GM18508 (cell line): ENCODE data around the gene RXRA.

ENCODE experiments used
- ATAC-seq: cut with Tn5 transposase; IDR thresholded peaks from one replicate; pipeline ENCODE4 v1.9.1; 2021; ENCODE audit warnings: moderate number of reproducible peaks; ENCODE audit not compliant: insufficient read depth, unreplicated experiment

Gene RXRA

GRCh38 chr9:134437403-134438194 is 111.3 kb downstream of the RXRA start:
- ATAC-seq = no peak

GRCh38 chr9:134438195-134438788 is 112.0 kb downstream of the RXRA start:
- ATAC-seq = no peak

GRCh38 chr9:134439368-134439784 is 113.1 kb downstream of the RXRA start:
- no peak for ATAC-seq

GRCh38 chr9:134440636-134441226 is 114.5 kb downstream of the RXRA start:
- no peak for ATAC-seq

DNA sequence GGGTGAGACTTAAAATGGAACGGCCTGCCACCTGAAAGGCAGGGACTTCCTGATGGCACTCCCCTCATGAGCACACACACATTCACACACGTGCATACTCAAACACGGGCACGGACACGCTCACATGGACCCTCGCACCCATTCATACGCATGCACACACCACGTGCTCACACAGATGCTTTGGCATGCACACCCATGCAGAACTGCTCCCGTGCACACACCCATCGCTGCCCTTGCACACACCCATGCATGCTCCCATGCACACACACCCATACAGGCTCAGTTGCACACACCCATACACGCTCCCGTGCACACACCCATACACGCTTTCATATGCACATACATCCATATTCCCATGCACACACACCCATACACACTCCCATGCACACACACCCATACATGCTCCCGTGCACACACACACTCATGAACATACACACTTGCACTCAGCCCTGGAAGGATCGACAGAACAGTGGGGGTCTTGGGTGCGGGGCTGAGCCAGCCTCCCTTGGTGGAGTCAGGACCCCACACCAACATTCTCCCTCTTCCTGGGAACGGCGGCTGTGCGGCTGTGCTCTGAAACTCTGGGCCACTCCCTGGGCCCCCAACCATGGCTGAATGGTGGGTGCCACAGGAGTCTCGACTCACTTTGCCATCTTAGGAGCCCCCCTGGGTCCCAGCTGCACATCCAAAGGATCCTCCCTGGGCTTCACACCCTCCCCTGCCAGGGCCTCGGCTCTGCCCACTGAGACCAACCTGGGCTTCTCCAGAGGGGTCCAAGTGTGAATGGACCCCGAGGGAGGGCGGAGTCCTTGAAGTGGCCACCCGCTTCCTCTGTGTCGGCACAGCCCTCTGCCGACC is 115.2 kb downstream of the RXRA start:
- no peak for ATAC-seq

GRCh38 chr9:134442085-134442474 is 115.8 kb downstream of the RXRA start:
- ATAC-seq = no peak

GRCh38 chr9:134442486-134443173 is 116.4 kb downstream of the RXRA start:
- ATAC-seq = no peak

- no peak for ATAC-seq
Observed at GRCh38 chr9:134443174-134444037, 117.2 kb downstream of the RXRA start.

- no peak for ATAC-seq
Observed at GRCh38 chr9:134444038-134444315, 117.7 kb downstream of the RXRA start.

DNA sequence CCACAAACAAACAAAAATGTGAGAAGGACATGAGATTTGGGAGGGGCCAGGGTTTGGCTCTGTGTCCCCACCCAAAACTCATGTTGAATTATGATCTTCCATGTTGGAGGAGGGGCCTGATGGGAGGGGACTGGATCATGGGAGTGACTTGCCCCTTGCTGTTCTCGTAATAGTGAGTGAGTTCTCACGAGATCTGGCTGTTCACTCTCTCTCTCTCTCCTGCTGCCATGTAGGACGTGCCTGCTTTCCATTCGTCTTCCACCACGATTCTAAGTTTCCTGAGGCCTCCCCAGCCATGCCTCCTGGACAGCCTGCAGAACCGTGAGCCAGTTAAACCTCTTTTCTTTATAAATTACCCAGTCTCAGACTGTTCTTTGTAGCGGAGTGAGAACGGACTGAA is 118.7 kb downstream of the RXRA start:
- no peak for ATAC-seq

- no peak for ATAC-seq
Observed at GRCh38 chr9:134449180-134449916, 123.1 kb downstream of the RXRA start.

DNA sequence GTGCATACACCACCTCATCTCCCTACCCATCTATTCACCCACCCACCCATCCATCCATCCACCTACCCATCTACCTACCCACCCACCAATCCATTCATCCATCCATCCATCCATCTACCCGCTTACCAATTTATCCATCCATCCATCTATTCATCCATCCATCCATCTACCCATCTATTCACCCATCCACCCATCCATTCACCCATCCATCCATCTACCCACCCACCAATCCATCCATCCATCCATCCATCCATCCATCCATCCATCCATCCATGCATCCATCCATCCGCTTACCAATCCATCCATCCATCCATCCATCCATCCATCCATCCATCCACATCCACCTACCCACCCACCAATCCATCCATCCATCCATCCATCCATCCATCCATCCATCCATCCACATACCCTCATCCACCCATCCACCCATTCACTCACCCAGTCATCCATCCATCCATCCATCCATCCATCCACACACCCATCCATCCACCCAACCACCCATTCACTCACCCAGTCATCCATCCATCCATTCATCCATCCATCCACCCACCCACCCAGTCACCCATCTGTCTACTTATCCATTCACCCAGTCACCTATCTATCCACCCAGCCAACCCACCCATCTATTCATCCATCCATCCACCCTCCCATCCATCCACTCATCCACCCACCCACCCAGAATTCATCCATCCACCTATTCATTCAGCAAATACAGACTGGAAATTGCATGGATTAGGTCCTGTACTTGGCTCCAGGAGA is 125.6 kb downstream of the RXRA start:
- ATAC-seq = no peak

GRCh38 chr9:134452728-134453127 is 126.5 kb downstream of the RXRA start:
- no peak for ATAC-seq

DNA sequence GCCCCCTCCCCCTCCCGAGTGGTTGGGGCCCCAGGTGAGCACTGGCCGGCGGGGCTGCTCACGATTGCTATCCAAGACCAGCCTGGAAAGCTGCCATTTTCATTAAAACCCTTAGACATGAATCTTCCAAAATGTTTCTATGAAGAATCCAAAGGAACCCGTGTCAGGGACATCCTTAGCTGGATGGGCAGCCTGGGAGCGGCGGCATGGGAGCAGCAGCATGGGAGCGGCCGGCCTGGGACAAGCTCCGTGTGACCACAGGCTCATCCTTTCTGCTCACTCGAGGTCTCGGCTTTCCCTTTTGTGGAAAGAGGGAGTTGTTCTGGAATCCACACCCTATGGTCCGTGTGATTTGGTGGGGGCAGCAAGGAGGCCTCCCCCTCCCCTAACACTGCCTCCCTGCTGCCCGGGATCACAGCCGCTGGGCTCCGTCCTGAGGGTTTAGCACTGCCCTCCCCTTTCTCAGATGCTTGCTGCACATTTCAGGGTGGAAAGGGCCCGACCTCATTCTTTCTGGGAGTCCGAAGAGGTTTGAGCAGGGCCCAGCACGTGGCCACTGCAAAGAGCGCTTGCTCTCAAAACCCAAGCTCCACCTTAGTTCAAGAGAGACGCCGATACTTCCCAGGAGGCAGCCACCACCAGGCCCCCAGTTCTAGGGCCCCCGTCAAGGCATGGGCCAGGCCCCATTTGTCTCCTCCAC is 127.7 kb downstream of the RXRA start:
- no peak for ATAC-seq

- no peak for ATAC-seq
Observed at GRCh38 chr9:134454476-134454857, 128.2 kb downstream of the RXRA start.

- ATAC-seq = no peak
Observed at GRCh38 chr9:134455021-134455471, 128.8 kb downstream of the RXRA start.

DNA sequence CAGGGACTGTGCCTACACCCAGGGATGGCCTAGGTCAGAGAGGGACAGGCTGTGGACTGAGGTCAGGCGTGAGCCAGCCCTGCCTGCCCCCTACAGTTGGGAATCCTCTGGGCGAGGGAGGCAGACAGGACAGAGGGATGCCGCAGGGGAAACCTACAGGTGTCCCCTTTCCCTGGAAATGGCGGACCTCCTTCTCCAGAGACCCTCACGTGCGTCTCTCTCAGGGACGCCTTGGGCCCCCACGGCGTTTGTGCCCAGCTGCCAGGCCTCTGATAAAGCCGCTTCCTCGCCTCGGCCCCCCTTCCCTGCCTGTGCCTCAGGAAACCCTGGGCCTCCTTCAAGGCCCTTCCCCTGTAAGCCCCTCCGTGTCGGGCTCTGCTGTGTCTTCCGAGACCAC is 129.3 kb downstream of the RXRA start:
- no peak for ATAC-seq
